A549 (cell line): ENCODE results near the gene FOS. TPM values are rescaled to one million over a fixed set of nuclear protein-coding genes. Genes with fewer than 3 reads are reported as not detected.
A peak's percentile ranks its signal among the peaks of the same experiment; 100 is the strongest.

ENCODE experiments used
- ATAC-seq, 2 experiments: fragments of 200-7000 bp in 1 of 2; fragments of >200 bp in 1 of 2; cut with Nextera tagmentation in 1 of 2; cut with Tn5 transposase in 1 of 2; 3 replicates each; pipeline versions ENCODE4 v1.8.0 to v1.9.1; 2018 to 2020; ENCODE audit warnings: mild to moderate bottlenecking in 1 of 2, moderate library complexity in 1 of 2
- CTCF ChIA-PET: fragments of 300-600 bp; sonication (Branson Sonifier 250); formaldehyde crosslinking; extraction: SDS; loops from one replicate; lab custom pipeline; 2021; ENCODE audit warnings: antibody characterized with exemption, inconsistent platforms; lab: Yijun Ruan, JAX
- POLR2A ChIA-PET: fragments of 350-600 bp; formaldehyde crosslinking; extraction: SDS; loops from one replicate; lab custom pipeline; 2021; ENCODE audit warnings: antibody characterized with exemption, inconsistent platforms; lab: Yijun Ruan, JAX
- DNase-seq, 2 experiments: peaks; one replicate each; pipeline versions ENCODE4 v3.0.0 to v3.0.0-alpha.2; 2011 to 2016; ENCODE audit warnings: low read depth in 1 of 2, low spot score in 1 of 2
- FAIRE-seq: peaks from 2 replicates; lab custom pipeline; 2011; peaks lifted over from hg19 to GRCh38; lab: Jason Lieb, UNC
- H3K27ac ChIP-seq, 2 experiments: fragments of >200 bp; sonication (Bioruptor Twin); formaldehyde crosslinking; 3 replicates each; pipeline ENCODE4 v1.5.1; 2016 to 2017
- H3K4me1 ChIP-seq: fragments of >200 bp; sonication (Bioruptor Twin); formaldehyde crosslinking; 3 replicates; pipeline ENCODE4 v1.6.1; 2016
- H3K4me2 ChIP-seq: fragments of >200 bp; sonication (Bioruptor Twin); formaldehyde crosslinking; 3 replicates; pipeline ENCODE4 v1.6.1; 2016
- H3K4me3 ChIP-seq: fragments of >200 bp; sonication (Bioruptor Twin); formaldehyde crosslinking; 3 replicates; pipeline ENCODE4 v1.5.1; 2016
- H3K9me3 ChIP-seq: fragments of >200 bp; sonication (Bioruptor Twin); formaldehyde crosslinking; 3 replicates; pipeline ENCODE4 v1.6.1; 2016
- CBX2 ChIP-seq: fragments of 200-600 bp; sonication (generic); IDR thresholded peaks from 2 replicates; pipeline ENCODE4 v1.6.1; 2016; ENCODE audit warnings: low read depth, mild to moderate bottlenecking, borderline replicate concordance
- CBX8 ChIP-seq: fragments of 200-600 bp; sonication (generic); IDR thresholded peaks from 2 replicates; pipeline ENCODE4 v1.6.1; 2016
- CHD4 ChIP-seq: fragments of 200-600 bp; sonication (generic); IDR thresholded peaks from 2 replicates; pipeline ENCODE4 v1.6.1; 2016; ENCODE audit warnings: antibody characterized with exemption, mild to moderate bottlenecking, borderline replicate concordance
- EHF ChIP-seq: fragments of 250-450 bp; sonication (Bioruptor Pico); IDR thresholded peaks from 2 replicates; pipeline ENCODE4 v1.5.0; 2020; ENCODE audit warnings: mild to moderate bottlenecking
- FOSB ChIP-seq: fragments of 250-450 bp; sonication (Bioruptor Pico); IDR thresholded peaks from 2 replicates; pipeline ENCODE4 v1.5.0; 2020; ENCODE audit warnings: mild to moderate bottlenecking, moderate library complexity
- FOXS1 ChIP-seq: fragments of 250-450 bp; sonication (Bioruptor Pico); IDR thresholded peaks from 2 replicates; pipeline ENCODE4 v1.5.0; 2020; ENCODE audit warnings: mild to moderate bottlenecking, moderate library complexity
- HOXA7 ChIP-seq: fragments of 250-450 bp; sonication (Bioruptor Pico); IDR thresholded peaks from 2 replicates; pipeline ENCODE4 v1.5.0; 2020; ENCODE audit warnings: mild to moderate bottlenecking, moderate library complexity
- HOXB5 ChIP-seq: fragments of 250-450 bp; sonication (Bioruptor Pico); IDR thresholded peaks from 2 replicates; pipeline ENCODE4 v1.5.0; 2020; ENCODE audit warnings: mild to moderate bottlenecking, moderate library complexity
- MAFK ChIP-seq: fragments of 450-650 bp; IDR thresholded peaks from 2 replicates; pipeline ENCODE4 v1.6.1; 2014; ENCODE audit not compliant: partially characterized antibody
- MAX ChIP-seq: IDR thresholded peaks from 2 replicates; pipeline ENCODE4 v1.6.1; 2012
- MAZ ChIP-seq: fragments of 150-350 bp; IDR thresholded peaks from 2 replicates; pipeline ENCODE4 v1.6.1; 2014; ENCODE audit warnings: antibody characterized with exemption, low read depth, low read length, borderline replicate concordance
- NPAS2 ChIP-seq: fragments of 250-450 bp; sonication (Bioruptor Pico); IDR thresholded peaks from 2 replicates; pipeline ENCODE4 v1.8.0; 2022; ENCODE audit warnings: mild to moderate bottlenecking, moderate library complexity, borderline replicate concordance
- NR3C1 ChIP-seq: fragments of >200 bp; sonication (Bioruptor Twin); formaldehyde crosslinking; IDR thresholded peaks from 3 replicates; pipeline ENCODE4 v1.6.1; 2017
- REST ChIP-seq: fragments of 200-600 bp; sonication (generic); IDR thresholded peaks from 2 replicates; pipeline ENCODE4 v1.6.1; 2016; ENCODE audit warnings: antibody characterized with exemption, mild to moderate bottlenecking, moderate library complexity
- RFX5 ChIP-seq: fragments of 450-650 bp; IDR thresholded peaks from 2 replicates; pipeline ENCODE4 v1.7.1; 2014; ENCODE audit warnings: antibody characterized with exemption, mild to moderate bottlenecking, moderate library complexity
- SMC3 ChIP-seq: fragments of >200 bp; sonication (Bioruptor Twin); formaldehyde crosslinking; IDR thresholded peaks from 3 replicates; pipeline ENCODE4 v1.6.1; 2018; ENCODE audit warnings: inconsistent platforms
- TP53 ChIP-seq: fragments of 250-450 bp; sonication (Bioruptor Pico); IDR thresholded peaks from 2 replicates; pipeline ENCODE4 v1.5.0; 2021; ENCODE audit warnings: mild to moderate bottlenecking, moderate library complexity
- WGBS: methylation state at CpG from one replicate; pipeline ENCODE4 v1.1.6; 2017; ENCODE audit errors: missing lambda C conversion rate; 5-methylcytosine and 5-hydroxymethylcytosine counted together
- polyA plus RNA-seq, 4 experiments: library from polyadenylated mRNA; depleted of rRNA in 3 of 4; stranded (reverse); fragments of >200 nt; fragmentation: RNase III in 1 of 4; extraction: RNeasy Plus Mini Kit Qiagen cat#74134 plus additional on column Dnase treatment in 1 of 4; gene quantifications; 2 replicates in 3 of 4; 3 replicates in 1 of 4; pipeline ENCODE4 v1.2.3, GENCODE V29; 2011 to 2017
- TF ChIP-seq, protein P1 (sequence below): fragments of 150-350 bp; IDR thresholded peaks from 2 replicates; pipeline ENCODE4 v1.6.1; 2014; ENCODE audit warnings: low read depth, mild to moderate bottlenecking, low read length

The FOS gene
- polyA plus RNA-seq, 2 of the 4 experiments (the other 2 are of a cell fraction): 4.2 to 256 TPM

DNA sequence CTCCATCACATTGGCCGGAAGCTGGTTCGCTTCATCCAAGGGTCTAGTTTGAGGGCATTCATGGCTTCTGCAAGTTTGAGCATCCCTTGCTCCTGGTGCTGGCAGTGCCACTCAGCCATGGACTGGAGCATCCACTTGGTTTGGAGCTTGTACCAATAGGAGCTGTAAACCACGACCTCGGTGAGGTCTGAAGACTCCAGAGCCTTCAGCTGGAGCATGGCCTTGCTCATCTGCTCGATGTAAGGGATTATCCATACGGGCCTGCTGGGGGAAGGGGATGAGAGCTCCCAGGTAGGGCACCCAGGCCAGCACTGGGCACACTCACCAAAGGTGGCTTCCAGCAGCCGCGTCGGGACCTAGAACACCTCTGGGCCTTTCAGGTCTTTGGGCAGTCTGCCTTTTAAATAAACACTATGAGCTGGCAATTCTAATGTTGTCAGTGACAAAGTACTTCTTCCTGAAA is 13.5 kb downstream of the FOS start:
- H3K4me3 ChIP-seq: no peak overlapping the region
- CTCF ChIA-PET: interaction anchor here (0.9 to 1.5 kb wide), 2 partner anchors 12 to 17 kb away, joined by 3 to 6 read pairs; no protein-coding TSS in a partner anchor
- FAIRE-seq (no peak), DNase-seq (no peak), ATAC-seq (no peak)
- H3K4me1 ChIP-seq: peaks cover 11% of the 10 kb centered on the region
- no peaks in the 10 kb centered on the region for H3K9me3 ChIP-seq
- H3K4me2 ChIP-seq: no peak overlapping the region
- POLR2A ChIA-PET: no interaction called here
- 93% methylated on average over 9 of the region's 9 CpGs for WGBS
- TF ChIP-seq CHD4: no peak
- no peak for TF ChIP-seq NPAS2 (CRISPR knock-in tag)
- TF ChIP-seq CBX2: no peak
- TF ChIP-seq, protein P1, sequence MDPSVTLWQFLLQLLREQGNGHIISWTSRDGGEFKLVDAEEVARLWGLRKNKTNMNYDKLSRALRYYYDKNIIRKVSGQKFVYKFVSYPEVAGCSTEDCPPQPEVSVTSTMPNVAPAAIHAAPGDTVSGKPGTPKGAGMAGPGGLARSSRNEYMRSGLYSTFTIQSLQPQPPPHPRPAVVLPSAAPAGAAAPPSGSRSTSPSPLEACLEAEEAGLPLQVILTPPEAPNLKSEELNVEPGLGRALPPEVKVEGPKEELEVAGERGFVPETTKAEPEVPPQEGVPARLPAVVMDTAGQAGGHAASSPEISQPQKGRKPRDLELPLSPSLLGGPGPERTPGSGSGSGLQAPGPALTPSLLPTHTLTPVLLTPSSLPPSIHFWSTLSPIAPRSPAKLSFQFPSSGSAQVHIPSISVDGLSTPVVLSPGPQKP: no peak
- no peak for TF ChIP-seq MAFK
- no peak for TF ChIP-seq HOXA7 (CRISPR knock-in tag)
- TF ChIP-seq MAX: no peak
- no peak for TF ChIP-seq MAZ
- TF ChIP-seq RFX5: no peak
- TF ChIP-seq NR3C1: no peak
- TF ChIP-seq SMC3: no peak
- no peak for TF ChIP-seq EHF (CRISPR knock-in tag)
- TF ChIP-seq FOSB (CRISPR knock-in tag): no peak
- no peak for TF ChIP-seq REST
- no peak for TF ChIP-seq FOXS1 (CRISPR knock-in tag)
- TF ChIP-seq CBX8: no peak
- no peak for TF ChIP-seq HOXB5 (CRISPR knock-in tag)
- peak overlapping the region in 1 of 2 experiments; percentile 3; a peak in 1 of 6 replicates for H3K27ac ChIP-seq

GRCh38 chr14:75292886-75293285 is 14.3 kb downstream of the FOS start:
- ATAC-seq: no peak
- 93% methylated on average over 7 of the region's 7 CpGs for WGBS
- POLR2A ChIA-PET: interaction anchor here (1.6 kb wide), 1 partner anchor 9 kb away, joined by 15 read pairs; no protein-coding TSS in a partner anchor

More at GRCh38 chr14:75292886-75293285, 14.3 kb downstream of the FOS start:
- DNase-seq: no peak
- peaks cover 11% of the 10 kb centered on the region for H3K4me1 ChIP-seq
- CTCF ChIA-PET: interaction anchor here (0.9 to 6.1 kb wide), 3 partner anchors 11 to 18 kb away, joined by 3 to 55 read pairs (median 6); no protein-coding TSS in a partner anchor
- H3K4me3 ChIP-seq: no peak overlapping the region
- no peaks in the 10 kb centered on the region for H3K9me3 ChIP-seq
- H3K4me2 ChIP-seq: no peak overlapping the region
- no peak for FAIRE-seq
- peak overlapping the region; percentile 84 to 90; a peak in 4 of 6 replicates for H3K27ac ChIP-seq
- TF ChIP-seq TP53 (CRISPR knock-in tag): 0 out of 2 replicates have a peak, but pooled peaks have one; percentile 12
- TF ChIP-seq, protein P1: no peak
